Forelimb muscle (tissue), 1 donor: Measurements from ENCODE around the gene PPFIA1. TPM values are rescaled to one million over a fixed set of nuclear protein-coding genes. Genes with fewer than 3 reads are reported as not detected.

ENCODE experiments used
- DNase-seq: peaks from one replicate; pipeline ENCODE4 v3.0.0-alpha.2; 2013; ENCODE audit warnings: low read depth
- polyA plus RNA-seq: library from polyadenylated mRNA; unstranded; fragments of 120-200 nt; gene quantifications from one replicate; pipeline ENCODE4 v1.2.1, GENCODE V29; 2013; ENCODE audit not compliant: insufficient read length

The PPFIA1 gene
- polyA plus RNA-seq, 1 donor, result 31.2 TPM

- DNase-seq, result no peak
These were observed 26.9 kb downstream of the PPFIA1 start for GRCh38 chr11:70297341-70297740.

GRCh38 chr11:70298243-70298915 is 27.9 kb downstream of the PPFIA1 start:
- DNase-seq, result no peak

- no peak for DNase-seq
These were observed 29.1 kb downstream of the PPFIA1 start for GRCh38 chr11:70299636-70300035.

GRCh38 chr11:70301191-70301590 is 30.7 kb downstream of the PPFIA1 start:
- DNase-seq, result no peak

- DNase-seq, result no peak
These were observed 31.4 kb downstream of the PPFIA1 start for GRCh38 chr11:70301721-70302418.

- DNase-seq, result no peak
These were observed 31.9 kb downstream of the PPFIA1 start for GRCh38 chr11:70302419-70302752.

GRCh38 chr11:70303070-70303469 is 32.6 kb downstream of the PPFIA1 start:
- peak; percentile 32 for DNase-seq

GRCh38 chr11:70304208-70304603 is 33.7 kb downstream of the PPFIA1 start:
- no peak for DNase-seq

- no peak for DNase-seq
These were observed 35.0 kb downstream of the PPFIA1 start for GRCh38 chr11:70305501-70305900.

- no peak for DNase-seq
These were observed 36.1 kb downstream of the PPFIA1 start for GRCh38 chr11:70306586-70307033.

- DNase-seq, result no peak
These were observed 36.7 kb downstream of the PPFIA1 start for GRCh38 chr11:70307176-70307575.

- DNase-seq, result no peak
These were observed 41.1 kb downstream of the PPFIA1 start for GRCh38 chr11:70311616-70312015.

- DNase-seq, result no peak
These were observed 42.2 kb downstream of the PPFIA1 start for GRCh38 chr11:70312401-70313357.

- no peak for DNase-seq
These were observed 43.5 kb downstream of the PPFIA1 start for GRCh38 chr11:70313945-70314344.

- no peak for DNase-seq
These were observed 44.2 kb downstream of the PPFIA1 start for GRCh38 chr11:70314730-70315129.

- DNase-seq, result no peak
These were observed 45.2 kb downstream of the PPFIA1 start for GRCh38 chr11:70315716-70316115.

GRCh38 chr11:70317581-70318305 is 47.3 kb downstream of the PPFIA1 start:
- no peak for DNase-seq

GRCh38 chr11:70319396-70320076 is 49.0 kb downstream of the PPFIA1 start:
- no peak for DNase-seq

GRCh38 chr11:70322666-70323065 is 52.2 kb downstream of the PPFIA1 start:
- no peak for DNase-seq

GRCh38 chr11:70323806-70324205 is 53.3 kb downstream of the PPFIA1 start:
- DNase-seq, result no peak
